LHCN-M2 (cell line): ENCODE data around the gene DNMBP. TPM values are rescaled to one million over a fixed set of nuclear protein-coding genes. Genes with fewer than 3 reads are reported as not detected.
"Not testable (repeated sequence)": the region's sequence is repeated elsewhere in the genome, so short reads cannot be mapped to it uniquely, and the experiment has no call there.

Experiments
- DNase-seq: peaks from one replicate; pipeline ENCODE4 v3.0.0-alpha.2; 2012; ENCODE audit warnings: low read depth
- total RNA-seq: library from RNA; depleted of rRNA; stranded (reverse); fragments of >200 nt; gene quantifications from 2 replicates; pipeline ENCODE4 v1.2.3, GENCODE V29; 2014

DNMBP gene
- total RNA-seq, 1 experiment from 2014 or later = 22.5 TPM

DNA sequence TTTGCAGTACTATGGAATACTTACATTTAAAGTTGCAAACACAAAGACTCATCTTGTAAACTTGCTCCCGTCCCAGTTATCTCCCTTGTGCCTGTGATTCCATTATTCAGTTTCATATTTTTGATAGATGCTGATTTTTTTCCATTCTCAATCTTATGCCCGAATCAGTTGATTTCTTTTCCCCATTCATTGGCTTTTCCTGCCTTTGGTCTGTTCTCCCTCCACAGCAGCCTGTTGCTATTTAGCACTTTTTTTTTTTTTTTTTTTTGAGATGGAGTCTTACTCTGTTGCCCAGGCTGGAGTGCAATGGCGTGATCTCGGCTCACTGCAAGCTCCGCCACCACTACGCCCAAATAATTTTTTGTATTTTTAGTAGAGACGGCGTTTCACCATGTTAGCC lies 149.3 kb downstream of the DNMBP start:
- no peak for DNase-seq

DNA sequence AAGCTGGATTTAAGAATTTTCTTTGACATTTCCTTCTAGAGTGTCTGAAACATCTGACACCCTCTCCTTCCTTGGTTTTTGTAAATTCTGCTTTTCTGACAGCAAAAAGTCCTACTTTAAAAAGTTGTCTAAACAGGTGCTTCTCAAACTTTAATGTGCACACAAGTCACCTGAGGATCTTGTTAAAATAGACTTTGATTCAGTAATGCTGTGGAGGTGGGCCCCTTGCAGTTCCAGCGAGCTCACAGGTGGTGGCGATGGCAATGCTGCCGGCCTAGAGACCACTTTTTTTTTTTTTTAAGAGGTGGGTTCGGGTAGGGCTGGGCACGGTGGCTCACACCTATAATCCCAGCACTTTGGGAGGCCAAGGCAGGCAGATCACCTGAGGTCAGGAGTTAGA lies 150.2 kb downstream of the DNMBP start:
- DNase-seq = no peak

DNA sequence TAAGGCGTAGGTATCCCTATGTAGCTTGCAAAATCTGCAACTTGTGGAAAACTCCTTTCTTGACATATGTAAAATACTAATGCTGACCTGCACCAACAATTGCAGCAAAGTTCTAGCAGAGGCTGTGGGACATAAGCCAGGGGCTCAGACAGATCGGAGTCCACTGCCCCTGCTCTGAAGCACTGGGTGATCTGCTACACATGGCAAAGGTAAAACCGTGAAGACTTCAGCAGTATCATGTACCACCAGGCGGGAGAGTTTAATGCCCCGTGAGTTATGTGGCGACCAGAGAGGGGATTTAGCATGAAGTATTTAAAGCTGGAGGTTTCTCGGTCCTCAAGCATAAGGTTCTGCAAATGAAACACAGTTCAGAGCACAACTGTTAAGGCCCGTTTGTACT lies 150.9 kb downstream of the DNMBP start:
- DNase-seq = no peak

DNA sequence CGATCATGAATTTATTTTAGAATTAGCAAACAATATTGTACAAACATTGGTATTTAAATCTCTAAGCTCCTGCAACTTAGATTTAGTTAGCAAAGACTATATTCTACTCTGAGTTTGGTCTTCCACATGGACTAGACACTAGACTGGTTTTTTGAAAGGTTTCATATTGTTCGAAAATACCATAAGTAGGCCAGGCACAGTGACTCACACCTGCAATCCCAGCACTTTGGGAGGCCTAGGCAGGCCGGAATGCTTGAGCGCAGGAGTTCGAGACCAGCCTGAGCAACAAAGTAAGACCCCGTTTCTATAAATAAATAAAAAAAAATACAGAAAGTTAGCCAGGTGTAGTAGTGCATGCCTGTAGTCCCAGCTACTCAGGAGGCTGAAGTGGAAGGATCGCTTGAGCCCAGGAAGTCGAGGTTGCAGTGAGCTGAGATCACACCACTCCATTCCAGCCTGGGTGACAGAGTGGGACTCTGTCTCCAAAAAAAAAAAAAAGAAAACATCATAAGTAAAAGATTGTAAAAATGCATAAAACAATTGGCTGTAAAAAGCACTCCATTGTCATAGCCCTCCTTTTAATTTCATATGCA lies 154.2 kb downstream of the DNMBP start:
- no peak for DNase-seq

DNA sequence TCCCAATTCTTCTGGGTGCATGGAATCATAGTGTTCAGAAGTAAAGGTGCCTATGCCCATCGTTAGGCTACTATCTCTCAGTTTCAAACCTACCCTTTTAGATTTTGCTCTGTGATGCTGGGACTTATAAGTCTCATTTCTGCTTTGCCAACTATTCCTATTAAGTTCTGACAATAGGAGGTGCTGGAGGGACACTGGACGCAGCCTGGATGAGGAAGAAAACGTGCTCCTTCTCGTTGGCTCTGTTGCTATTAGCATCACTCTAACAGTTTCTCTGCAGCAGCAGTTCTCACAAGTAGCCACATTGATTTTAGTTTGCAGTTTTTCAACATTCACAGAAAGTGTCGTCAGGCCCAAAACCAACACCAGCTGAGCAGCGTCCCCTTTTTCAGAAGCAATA lies 154.9 kb downstream of the DNMBP start:
- DNase-seq = peak; percentile 62

DNA sequence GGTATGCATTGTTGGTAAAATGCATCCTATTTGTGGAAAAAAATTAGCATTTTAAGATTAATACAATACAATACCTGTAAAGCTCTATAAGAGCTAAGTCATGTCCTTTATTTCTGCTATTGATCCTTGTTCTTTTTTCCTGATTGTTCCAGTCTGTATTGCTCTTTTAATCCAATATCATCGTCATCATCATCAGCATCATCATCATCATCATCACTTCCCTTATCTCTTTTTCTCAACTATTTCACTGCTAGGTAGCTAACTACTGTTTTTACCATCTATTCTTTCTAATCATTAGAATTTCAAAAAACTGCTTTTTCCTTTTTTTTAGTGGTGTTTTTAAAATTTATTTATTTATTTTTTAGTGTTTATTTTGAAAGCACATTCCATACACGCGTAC lies 156.1 kb downstream of the DNMBP start:
- DNase-seq = no peak

DNA sequence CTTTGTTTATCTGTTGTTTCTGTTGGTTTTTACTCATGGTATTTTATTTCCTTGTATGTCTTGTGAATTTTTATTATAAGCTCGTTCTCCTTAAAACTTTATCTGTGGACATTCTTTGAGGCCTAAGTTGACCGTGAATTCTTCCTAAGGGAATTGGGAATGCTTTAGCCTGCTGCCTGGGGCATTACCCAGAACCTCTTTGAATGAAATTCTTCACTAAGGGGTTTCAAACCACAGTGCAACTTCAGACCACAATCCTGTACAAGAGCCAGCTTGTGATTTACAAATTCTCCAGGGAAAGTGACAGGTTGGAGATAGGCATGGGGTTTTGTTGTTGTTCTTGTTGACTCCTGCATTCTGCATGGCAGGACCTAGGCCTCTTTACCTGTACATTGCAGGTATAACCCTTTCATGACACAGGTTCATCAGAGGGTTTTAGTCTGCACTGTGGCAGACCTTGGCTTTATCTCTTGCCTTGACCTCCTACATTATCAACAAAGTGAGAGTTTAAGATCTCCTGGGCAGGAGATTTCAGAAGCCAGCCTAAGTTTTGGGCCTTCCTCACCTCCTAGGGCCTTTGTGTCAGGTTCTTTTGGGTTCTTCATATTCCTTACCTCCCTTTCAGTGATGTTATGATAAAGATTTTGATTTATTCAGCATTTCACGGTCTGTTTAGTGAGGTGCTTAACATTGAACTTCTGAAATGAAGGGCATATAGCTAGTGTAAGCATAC lies 157.1 kb downstream of the DNMBP start:
- DNase-seq = no peak

DNA sequence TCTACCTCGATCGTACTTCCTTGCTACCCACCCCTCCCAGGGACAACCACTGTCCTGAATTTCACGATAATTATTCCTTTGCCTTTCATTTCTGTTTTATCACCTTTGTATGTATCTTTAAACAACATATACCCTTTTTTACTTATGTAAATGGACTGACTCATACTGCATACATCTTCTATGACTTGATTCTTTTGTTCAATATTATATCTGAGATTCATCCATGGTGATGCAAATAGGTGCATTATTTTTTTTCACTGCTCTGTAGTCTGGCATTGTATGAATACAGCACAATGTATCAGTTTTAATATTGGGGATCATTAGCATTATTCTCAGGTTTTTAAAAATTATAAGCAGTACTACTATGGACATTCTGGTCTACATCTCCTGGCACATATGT lies 157.9 kb downstream of the DNMBP start:
- DNase-seq = no peak

DNA sequence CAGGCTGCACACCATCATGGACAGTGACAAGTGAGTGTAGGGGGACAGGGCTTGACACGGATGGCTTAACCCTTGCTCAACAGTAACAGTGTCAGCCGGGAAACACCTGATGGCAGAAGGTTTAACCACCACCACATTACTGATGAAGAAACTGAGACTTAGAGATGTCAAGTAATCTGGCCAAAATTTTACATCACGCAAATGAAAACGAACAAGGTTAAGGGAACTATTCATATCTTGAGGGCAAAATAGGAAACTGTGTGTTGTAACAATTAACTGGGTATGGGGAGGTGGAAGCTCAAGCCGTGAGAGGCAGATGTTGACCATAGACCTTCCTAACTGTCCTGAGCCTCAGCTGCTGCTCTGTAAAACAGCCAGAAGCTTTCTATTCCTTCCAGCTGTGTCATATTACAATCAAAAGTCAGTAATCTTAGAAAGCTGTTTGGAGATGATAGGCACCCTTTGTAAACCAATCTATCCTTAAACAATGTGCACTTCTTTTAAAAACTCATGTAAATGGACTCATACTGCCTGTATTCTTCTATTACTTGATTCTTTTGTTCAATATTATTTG lies 158.9 kb downstream of the DNMBP start:
- no peak for DNase-seq

DNA sequence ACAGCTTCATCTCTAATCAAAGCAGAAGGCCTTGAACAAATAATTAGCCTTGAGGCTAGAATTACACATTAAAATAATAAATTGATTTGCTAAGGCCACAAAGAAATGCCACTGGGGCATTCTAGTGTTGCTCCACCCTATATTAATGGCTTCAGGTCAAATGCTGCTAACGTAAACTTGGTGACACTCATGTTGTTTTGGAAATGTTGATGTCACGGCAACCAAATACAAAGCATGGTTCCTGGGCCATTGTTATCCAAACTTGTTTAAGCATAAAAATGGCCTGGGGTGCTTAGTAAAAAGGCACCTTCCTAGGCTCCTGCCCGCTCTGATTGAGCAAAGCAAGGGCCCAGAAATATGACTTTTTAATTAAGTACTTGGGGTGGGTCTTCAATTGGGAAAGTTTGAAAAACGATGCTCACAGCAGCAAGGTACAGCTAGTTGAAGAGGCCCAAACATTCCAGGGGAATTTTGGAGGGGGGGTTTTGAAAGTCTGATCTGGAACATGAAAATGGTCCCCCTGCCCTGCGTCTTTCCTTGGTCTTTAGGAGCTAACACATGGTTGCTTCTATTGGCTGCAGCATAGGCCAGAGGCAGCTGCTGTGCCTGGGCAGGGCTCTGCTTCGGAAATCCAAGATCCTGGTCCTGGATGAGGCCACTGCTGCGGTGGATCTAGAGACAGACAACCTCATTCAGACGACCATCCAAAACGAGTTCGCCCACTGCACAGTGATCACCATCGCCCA lies 159.6 kb downstream of the DNMBP start:
- DNase-seq = no peak

DNA sequence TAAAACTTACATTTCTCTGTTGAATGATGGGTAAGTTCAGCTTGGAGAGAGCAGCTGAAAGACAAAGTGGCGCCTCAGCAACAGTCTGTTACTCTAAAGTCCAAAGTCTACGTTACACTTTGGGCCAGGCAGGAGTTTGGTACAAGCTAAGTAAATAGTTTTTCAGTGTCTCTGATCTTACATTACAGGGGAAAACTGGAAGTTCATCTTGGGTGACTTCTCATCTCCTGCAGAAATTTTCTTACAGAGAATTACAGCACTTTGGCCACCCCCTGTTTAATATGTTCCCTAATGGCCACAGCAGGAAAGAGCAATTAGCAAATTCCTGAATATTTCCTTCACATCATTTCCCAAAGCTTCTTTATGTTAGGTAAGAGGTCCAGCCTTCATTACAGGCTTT lies 160.2 kb downstream of the DNMBP start:
- DNase-seq = no peak

DNA sequence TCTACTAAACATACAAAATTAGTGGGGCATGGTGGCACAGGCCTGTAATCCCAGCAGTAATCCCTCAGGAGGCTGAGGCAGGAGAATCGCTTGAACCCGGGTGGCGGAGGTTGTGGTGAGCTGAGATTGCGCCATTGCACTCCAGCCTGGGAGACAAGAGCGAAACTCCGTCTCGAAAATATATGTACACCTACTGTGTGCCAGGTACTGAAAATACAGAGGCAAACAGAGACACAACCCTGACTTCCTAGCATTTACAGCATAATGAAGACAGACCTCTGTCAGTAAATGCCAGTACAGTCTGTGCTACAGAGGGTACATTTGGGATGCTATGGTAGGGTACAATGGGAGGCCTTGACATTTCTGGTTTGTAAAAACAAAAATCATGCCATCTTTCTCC lies 160.7 kb downstream of the DNMBP start:
- no peak for DNase-seq

DNA sequence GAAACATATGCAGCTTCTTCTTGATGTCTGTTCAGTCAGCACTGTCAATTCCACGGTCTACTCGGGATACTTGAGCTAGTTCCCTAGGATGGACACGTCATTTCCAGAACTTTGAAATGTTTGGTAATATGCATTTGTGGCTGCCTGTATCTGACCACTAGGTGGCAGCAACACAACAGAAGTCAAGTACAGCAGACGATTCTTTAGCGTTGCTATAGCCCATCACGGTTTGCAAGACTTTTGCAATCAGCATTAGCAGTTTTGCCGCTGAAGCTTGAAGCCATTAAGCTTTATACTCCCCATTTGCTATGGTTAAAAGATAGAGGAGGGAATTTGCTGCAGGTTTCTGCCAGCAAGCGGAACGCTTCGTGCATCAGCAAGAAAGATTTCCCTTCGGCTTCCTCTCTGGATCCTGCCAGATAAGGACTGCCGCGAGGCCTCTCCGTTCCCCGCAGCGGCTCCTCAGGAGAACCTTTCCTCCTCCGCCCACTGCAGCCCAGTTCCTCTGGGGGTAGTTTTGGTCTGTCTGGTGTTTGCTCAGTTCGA lies 163.8 kb downstream of the DNMBP start:
- DNase-seq = peak; percentile 92

DNA sequence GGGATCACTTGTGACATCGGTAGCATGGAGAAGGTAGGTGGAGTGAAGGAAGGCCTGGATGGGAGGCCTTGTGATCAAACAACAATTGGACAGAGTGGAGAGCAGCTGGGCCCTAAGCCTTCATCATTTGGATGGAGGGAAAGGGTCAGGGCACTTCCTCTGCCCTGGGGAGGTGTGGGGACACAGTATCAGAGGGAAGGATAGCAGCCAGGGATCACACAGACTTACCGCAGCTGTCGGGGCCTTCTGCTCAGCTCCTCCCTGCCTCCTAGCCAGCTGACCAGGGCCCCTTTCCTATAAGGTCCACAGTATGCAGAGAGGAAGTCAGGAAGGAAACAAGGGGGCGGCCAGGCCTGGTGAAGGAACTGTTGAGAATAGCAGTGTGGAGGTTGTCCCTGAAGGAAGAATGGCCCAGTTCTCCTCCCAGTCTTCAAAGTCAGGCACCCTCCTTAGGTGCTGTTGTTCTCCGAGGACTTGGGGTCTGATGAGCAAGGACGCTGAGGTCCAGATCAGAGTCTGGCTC lies 165.3 kb downstream of the DNMBP start:
- no peak for DNase-seq

DNA sequence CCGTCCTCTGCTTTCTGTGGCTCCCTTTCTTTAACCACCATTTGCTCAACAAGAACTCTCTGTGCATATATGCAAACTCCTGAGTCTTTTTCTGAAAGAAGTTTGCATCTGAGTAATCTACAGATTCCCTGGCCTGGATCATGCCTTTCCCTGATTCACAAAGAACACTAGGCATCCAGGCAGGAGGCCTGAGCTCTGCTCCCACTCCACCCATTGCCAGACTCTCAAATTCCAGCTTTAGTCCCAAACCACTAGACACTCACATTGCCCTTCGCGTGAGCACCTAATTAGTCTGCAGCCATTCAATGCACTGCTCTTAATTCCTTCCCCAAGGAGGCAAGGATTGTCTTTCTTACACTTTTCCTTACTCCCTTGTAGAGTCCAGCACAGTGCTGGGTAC lies 166.4 kb downstream of the DNMBP start:
- DNase-seq = no peak

DNA sequence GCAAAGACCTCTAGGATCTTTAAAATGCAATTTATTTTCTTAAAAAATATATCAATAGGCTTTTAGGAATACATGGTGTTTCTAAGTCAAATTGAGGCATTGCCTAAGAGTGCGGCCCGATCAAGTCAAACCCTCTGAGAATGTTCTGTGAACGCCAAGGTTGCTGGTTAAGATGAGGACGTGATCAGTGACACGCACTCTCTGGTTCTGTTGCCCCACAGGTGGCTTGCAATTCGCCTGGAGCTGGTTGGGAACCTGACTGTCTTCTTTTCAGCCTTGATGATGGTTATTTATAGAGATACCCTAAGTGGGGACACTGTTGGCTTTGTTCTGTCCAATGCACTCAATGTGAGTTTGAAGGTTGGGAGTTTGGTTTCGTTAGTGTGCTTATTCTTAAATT lies 168.0 kb downstream of the DNMBP start:
- DNase-seq = no peak

DNA sequence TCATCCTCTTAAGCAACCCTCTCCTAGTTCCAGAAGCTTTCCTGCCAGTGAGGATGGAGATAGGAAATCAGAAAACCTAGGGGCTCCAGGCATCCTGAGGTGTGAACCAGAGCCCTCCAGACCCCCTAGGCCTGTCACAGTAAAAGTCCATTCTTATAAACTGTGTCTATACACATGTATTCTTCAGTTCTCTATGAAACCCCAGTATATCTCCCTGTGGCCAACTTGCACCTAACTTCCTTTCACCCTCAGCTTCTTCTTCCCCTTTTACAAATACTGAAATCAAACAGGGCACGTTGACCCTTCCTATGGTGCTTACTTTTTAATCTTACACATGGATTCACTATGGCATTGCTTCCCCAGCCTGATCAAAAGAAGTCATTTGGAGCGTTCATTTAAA lies 168.9 kb downstream of the DNMBP start:
- not testable (repeated sequence) for DNase-seq

DNA sequence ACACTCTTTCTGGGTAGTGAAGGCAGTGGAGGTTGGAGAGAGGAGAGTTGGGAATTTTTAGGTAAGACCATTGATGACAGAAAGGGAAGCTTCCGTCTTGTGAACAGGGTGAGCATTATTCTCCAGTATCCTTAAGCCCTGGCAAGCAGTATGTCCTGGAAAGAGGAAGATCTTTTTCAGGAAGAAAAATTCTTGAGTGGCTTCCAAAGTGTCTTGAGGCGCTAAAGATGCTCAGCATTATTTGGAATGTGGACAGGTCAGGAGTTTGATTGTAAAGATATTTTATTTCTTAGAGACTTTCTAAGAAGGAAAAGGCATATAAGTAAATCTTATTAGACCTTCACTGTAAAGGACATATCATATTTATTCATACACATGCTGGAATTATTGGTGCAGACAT lies 173.0 kb downstream of the DNMBP start:
- no peak for DNase-seq

DNA sequence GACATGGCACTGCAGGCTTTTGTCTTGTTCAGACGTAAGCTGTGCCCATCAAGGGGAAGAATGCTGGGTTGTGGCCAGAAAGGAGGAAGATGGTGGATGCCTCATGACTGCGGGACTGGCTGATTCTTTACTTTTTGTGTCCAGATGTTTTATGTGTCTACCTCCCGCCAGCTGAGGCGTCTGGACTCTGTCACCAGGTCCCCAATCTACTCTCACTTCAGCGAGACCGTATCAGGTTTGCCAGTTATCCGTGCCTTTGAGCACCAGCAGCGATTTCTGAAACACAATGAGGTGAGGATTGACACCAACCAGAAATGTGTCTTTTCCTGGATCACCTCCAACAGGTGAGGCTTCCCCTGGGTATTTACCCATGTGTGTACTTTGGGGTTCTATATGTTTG lies 173.8 kb downstream of the DNMBP start:
- no peak for DNase-seq

DNA sequence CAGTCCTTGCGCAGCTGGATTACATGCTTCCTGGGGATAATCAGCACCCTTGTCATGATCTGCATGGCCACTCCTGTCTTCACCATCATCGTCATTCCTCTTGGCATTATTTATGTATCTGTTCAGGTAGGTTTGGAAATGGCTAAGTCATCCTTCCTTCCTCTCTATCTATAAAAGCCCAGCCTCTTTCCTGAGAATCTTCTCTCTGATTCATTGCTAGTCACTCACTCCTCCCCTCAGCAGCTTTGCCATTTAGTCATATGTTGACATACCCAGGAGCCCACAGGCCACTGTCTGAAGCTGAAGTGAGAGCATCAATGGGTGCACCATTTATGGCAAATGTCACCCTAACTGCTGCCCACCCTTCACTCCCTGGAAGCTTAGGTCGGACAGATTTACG lies 175.3 kb downstream of the DNMBP start:
- DNase-seq = peak; percentile 77

DNA sequence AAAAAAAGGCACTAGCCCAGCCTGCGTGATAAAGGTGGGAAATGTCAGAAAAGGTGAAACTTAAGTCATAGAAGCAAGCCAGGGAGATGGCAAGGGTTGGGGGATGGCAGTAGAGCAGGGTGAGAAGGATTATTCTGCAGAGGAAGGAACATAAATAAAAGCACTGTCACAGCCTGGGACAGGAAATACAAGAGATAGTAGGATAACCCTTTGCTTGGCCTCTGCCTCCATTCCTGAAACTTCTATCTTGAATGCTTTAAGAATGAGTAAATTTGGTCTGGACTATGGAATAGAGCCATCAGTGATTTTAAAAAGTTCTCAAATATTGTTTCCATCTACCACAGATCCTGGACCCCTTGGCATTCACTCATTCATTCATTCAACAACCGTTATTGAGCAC lies 177.3 kb downstream of the DNMBP start:
- no peak for DNase-seq

DNA sequence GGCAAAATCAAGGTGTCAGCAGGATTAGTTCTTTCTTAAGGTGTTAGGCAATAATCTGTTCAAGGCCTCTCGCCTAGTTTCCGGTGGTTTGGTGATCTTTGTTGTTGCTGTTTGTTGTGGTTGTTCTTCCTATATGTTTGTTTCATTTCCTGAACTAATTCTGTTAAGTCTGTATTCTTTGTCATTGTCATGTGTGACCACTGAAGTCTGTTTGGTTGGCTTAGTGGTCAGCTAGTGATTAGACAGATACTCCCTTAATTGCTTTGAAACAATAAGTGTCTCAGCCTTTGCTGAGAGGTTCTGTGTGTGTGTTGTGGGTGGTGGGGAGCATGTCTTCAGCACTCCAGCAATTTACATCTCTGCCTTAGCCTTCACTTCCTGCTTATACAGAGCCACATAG lies 181.3 kb downstream of the DNMBP start:
- no peak for DNase-seq
